Naive B cell (primary cell): ENCODE measurements around the gene GNG3. TPM values are rescaled to one million over a fixed set of nuclear protein-coding genes. Genes with fewer than 3 reads are reported as not detected.
A peak's percentile ranks its signal among the peaks of the same experiment; 100 is the strongest.
"Not testable (repeated sequence)": the region's sequence is repeated elsewhere in the genome, so short reads cannot be mapped to it uniquely, and the experiment has no call there.

ENCODE experiments used
- ATAC-seq, 2 donors: fragments of 150-1000 bp; cut with Tn5 transposase; 2 replicates each; pipeline ENCODE4 v1.10.0; 2021; ENCODE audit warnings: low read depth in 2 of 2, mild to moderate bottlenecking in 2 of 2, moderate library complexity in 2 of 2
- DNase-seq: peaks from one replicate; pipeline ENCODE4 v3.0.0; 2022
- H3K27ac Mint-ChIP-seq, 6 donors: one replicate each; pipeline ENCODE4 v1.8.0; 2020 to 2022; ENCODE audit warnings: mild to moderate bottlenecking in 6 of 6, mixed read lengths in 6 of 6, moderate library complexity in 5 of 6, inconsistent platforms in 2 of 6
- H3K27me3 Mint-ChIP-seq, 3 donors: one replicate each; pipeline ENCODE4 v1.8.0; 2021 to 2022; ENCODE audit warnings: mixed read lengths in 3 of 3, mild to moderate bottlenecking in 1 of 3
- H3K36me3 Mint-ChIP-seq, 2 donors: one replicate each; pipeline ENCODE4 v1.8.0; 2020 to 2022; ENCODE audit warnings: mixed read lengths in 2 of 2, inconsistent platforms in 1 of 2, mild to moderate bottlenecking in 1 of 2
- H3K4me1 Mint-ChIP-seq, 3 donors: one replicate each; pipeline ENCODE4 v1.8.0; 2020 to 2022; ENCODE audit warnings: mixed read lengths in 3 of 3, inconsistent platforms in 1 of 3, mild to moderate bottlenecking in 1 of 3, moderate library complexity in 1 of 3
- H3K4me3 Mint-ChIP-seq, 8 donors: one replicate each; pipeline ENCODE4 v1.8.0; 2020 to 2022; ENCODE audit warnings: mild to moderate bottlenecking in 8 of 8, mixed read lengths in 8 of 8, moderate library complexity in 8 of 8, inconsistent platforms in 2 of 8
- H3K9me3 Mint-ChIP-seq, 7 donors: one replicate each; pipeline ENCODE4 v1.8.0; 2020 to 2022; ENCODE audit warnings: mixed read lengths in 7 of 7, mild to moderate bottlenecking in 5 of 7, inconsistent platforms in 2 of 7, moderate library complexity in 1 of 7
- polyA plus RNA-seq, 6 donors: library from polyadenylated mRNA; unstranded; fragments of 300-500 nt; fragmentation: Illumina TruSeq; gene quantifications; one replicate each; pipeline ENCODE4 v1.2.3, GENCODE V29; 2021; ENCODE audit warnings: low read depth in 6 of 6

Gene GNG3
- polyA plus RNA-seq, 6 donors from 2014 or later: 5.3 to 21.2 (median 16.9) TPM

DNA sequence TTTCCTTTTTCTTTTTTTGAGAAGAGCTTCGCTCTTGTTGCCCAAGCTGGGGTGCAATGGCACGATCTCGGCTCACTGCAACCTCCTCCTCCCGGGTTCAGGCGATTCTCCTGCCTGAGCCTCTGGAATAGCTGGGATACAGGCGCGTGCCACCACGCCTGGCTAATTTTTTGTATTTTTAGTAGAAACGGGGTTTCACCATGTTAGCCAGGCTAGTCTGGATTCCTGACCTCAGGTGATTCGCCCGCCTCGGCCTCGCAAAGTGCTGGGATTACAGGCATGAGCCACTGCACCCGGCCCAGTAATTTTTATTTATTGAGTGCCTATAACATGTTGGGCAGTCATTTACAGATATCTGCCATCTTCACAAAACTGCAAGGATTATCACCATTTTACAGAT, 22.6 kb downstream of the GNG3 start:
- not testable (repeated sequence) for H3K36me3 Mint-ChIP-seq, DNase-seq, ATAC-seq, H3K27me3 Mint-ChIP-seq, H3K9me3 Mint-ChIP-seq
- H3K4me3 Mint-ChIP-seq: peak overlapping the region in 7 of 8 donors; percentile 29 to 100 (median 65)
- peak overlapping the region in 1 of 6 donors; percentile 54 for H3K27ac Mint-ChIP-seq
- peaks cover 19 to 41% (median 33%) of the 10 kb centered on the region in 3 donors for H3K4me1 Mint-ChIP-seq

- Mint-ChIP-seq H3K27ac (peak overlapping the region in 2 of 6 donors; percentile 16 to 69), H3K9me3 (no peaks in the 10 kb centered on the region), H3K4me3 (peak overlapping the region in 1 of 8 donors; percentile 54), H3K36me3 (peaks cover 0 to 5% of the 10 kb centered on the region in 2 donors), H3K27me3 (no peaks in the 10 kb centered on the region), H3K4me1 (peaks cover 4 to 34% (median 20%) of the 10 kb centered on the region in 3 donors)
- no peak for DNase-seq
- ATAC-seq: no peak
These were observed 25.4 kb downstream of the GNG3 start for GRCh38 chr11:62732830-62733229.

GRCh38 chr11:62737196-62737595, 29.7 kb downstream of the GNG3 start:
- no peak for DNase-seq
- Mint-ChIP-seq H3K4me3 (no peak overlapping the region), H3K9me3 (no peaks in the 10 kb centered on the region), H3K27me3 (no peaks in the 10 kb centered on the region), H3K36me3 (peaks cover 0 to 5% of the 10 kb centered on the region in 2 donors), H3K27ac (no peak overlapping the region), H3K4me1 (peaks cover 0 to 15% (median 4%) of the 10 kb centered on the region in 3 donors)
- no peak for ATAC-seq

GRCh38 chr11:62747475-62748160, 40.1 kb downstream of the GNG3 start:
- Mint-ChIP-seq H3K4me3 (no peak overlapping the region), H3K9me3 (no peaks in the 10 kb centered on the region), H3K27ac (no peak overlapping the region), H3K4me1 (peaks cover 6 to 15% (median 14%) of the 10 kb centered on the region in 3 donors), H3K27me3 (no peaks in the 10 kb centered on the region), H3K36me3 (no peaks in the 10 kb centered on the region)
- DNase-seq (no peak), ATAC-seq (no peak)

DNA sequence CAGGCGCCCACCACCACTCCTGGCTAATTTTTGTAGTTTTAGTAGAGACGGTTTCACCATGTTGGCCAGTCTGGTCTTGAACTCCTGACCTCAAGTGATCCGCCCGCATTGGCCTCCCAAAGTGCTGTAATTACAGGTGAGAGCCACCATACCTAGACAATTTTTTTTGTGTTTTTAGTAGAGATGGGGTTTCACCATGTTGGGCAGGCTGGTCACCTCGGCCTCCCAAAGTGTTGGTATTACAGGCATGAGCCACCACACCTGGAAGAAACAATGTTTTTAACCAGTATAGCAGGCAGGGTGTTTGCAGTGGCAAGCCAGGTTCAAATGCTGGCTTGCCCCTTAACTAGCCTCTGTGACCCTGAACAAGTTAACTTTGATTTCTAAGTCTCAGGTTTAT, 42.5 kb downstream of the GNG3 start:
- H3K36me3 Mint-ChIP-seq, H3K27me3 Mint-ChIP-seq, DNase-seq, H3K4me3 Mint-ChIP-seq, H3K9me3 Mint-ChIP-seq, ATAC-seq: not testable (repeated sequence)
- peaks cover 14 to 29% (median 26%) of the 10 kb centered on the region in 3 donors for H3K4me1 Mint-ChIP-seq
- H3K27ac Mint-ChIP-seq: peak overlapping the region in 2 of 6 donors; percentile 31 to 63

- no peak for ATAC-seq
- Mint-ChIP-seq H3K9me3 (no peaks in the 10 kb centered on the region), H3K36me3 (no peaks in the 10 kb centered on the region), H3K4me3 (peak overlapping the region in 6 of 8 donors; percentile 10 to 100 (median 82)), H3K27ac (peak overlapping the region in 2 of 6 donors; percentile 49 to 88), H3K27me3 (no peaks in the 10 kb centered on the region), H3K4me1 (peaks cover 14 to 29% (median 26%) of the 10 kb centered on the region in 3 donors)
- no peak for DNase-seq
These were observed 44.8 kb downstream of the GNG3 start for GRCh38 chr11:62752177-62752785.

DNA sequence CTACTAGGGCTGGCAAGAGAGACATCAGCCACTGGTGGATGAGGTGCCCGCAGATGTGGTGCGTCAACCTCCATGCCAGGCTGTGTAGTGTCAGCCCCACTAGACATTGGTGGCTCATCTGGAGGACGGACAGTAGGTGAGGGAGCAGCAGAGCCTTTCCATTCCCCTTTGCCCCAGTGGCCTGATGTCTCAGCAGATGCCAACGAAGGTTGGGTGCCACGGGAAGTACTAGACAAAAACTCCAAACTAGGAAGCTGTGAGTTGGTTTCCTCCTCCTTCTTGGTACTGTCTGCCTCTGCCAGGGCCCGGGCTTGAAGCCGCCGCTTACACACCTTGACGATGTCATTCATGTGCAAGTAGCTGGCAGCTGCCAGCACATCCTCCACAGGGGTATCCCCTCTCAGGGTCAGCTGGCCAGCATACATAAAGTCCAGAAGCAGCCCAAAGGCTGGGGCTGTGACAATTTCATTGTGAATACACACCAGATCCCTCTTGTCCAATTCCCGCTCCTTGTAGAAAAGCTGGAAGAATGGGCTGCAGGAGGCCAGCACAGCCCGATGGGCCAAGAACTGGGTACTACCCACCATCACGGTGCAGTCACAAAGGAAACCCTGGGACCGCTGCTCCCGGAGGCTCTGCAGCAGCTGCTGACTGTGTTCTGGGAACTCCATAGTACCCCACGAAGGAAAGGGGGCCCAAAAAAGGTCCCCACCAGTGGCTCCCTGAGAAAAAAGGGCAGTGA, 45.7 kb downstream of the GNG3 start:
- Mint-ChIP-seq H3K27ac (peak overlapping the region in 4 of 6 donors; percentile 84 to 99 (median 98)), H3K4me3 (peak overlapping the region; percentile 87 to 100 (median 99)), H3K9me3 (no peaks in the 10 kb centered on the region), H3K36me3 (no peaks in the 10 kb centered on the region), H3K27me3 (no peaks in the 10 kb centered on the region), H3K4me1 (peaks cover 14 to 29% (median 26%) of the 10 kb centered on the region in 3 donors)
- no peak for ATAC-seq
- no peak for DNase-seq

DNA sequence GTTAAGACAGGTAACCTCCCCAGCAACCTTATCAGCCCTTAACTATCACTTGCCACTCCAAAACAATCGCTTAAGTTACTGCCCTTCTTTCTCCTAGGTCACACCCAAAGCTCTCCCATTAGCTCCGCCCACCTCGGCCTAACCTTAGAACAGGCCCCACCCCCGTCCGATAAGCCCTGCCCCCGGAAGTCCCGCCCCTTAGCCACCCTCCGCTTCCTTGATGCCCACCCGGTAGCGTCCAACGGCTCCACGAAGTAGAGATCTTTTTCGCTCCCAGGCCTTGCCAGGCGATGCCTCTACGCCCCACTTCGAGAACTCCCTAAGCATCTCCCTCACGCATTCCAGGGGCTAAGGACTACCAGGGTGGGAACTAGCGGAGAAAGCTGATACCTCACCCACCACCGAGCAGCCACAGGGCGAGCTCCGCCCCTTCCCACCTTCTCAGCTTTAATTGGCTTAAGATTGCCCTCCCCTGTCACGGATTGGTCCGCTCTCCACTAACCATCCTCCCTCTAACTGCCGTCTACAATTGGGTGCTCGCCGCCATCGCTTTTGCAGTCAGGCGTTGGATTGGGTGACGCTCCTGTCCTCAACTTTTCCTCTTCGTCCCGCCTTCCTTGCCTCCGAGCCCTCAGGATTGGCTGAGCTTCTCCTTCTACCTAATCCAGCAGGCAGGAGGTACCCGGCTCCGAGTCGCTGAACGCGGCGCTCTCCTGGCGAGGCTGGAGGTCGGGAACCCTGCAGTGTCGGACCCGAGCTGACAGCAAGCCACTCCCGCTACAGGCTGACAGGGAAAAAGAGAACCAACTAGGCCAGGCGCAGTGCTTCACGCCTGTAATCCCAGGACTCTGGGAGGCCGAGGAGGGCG, 46.5 kb downstream of the GNG3 start, which contains the start of gene ZBTB3:
Gene ZBTB3 (minus strand): TSS at position 425 of the 868 bp plus-strand sequence. CDS start 496 bp downstream, outside the sequence.
- H3K4me1 Mint-ChIP-seq: peaks cover 10 to 26% (median 21%) of the 10 kb centered on the region in 3 donors
- H3K9me3 Mint-ChIP-seq: no peaks in the 10 kb centered on the region
- peak within 1 kb of the TSS; percentile 87 to 100 (median 99) for H3K4me3 Mint-ChIP-seq
- DNase-seq (peak; percentile 98), ATAC-seq (peak; percentile 92 to 95)
- H3K27ac Mint-ChIP-seq: peak within 1 kb of the TSS; percentile 76 to 99 (median 98)
- no peaks in the 10 kb centered on the region for H3K36me3 Mint-ChIP-seq
- no peaks in the 10 kb centered on the region for H3K27me3 Mint-ChIP-seq

DNA sequence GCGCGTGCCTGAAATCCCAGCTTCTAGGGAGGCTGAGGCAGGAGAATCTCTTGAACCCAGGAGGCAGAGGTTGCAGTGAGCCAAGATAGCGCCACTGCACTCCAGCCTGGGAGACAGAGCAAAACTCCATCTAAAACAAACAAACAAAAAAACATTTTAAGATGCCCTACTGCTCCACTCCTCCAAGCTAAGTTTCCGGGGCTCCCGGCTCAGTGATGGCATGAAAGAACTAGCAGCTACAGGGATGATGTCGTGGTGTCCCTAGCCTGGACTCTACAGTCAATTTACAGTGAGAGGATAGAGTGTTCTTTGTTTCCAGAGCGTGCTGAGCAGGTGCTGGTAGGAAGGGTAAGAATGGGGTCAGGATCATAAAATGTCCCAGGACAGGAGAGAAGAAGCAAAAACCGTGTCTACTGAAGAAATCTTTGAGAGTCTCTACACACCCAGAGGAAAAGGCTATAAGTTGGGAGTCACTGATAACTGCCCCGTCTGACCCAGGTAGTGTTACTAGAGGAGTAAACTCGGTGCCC, 47.7 kb downstream of the GNG3 start:
- peak overlapping the region in 3 of 6 donors; percentile 11 to 72 (median 31) for H3K27ac Mint-ChIP-seq
- no peaks in the 10 kb centered on the region for H3K9me3 Mint-ChIP-seq
- H3K4me3 Mint-ChIP-seq: peak overlapping the region; percentile 9 to 100 (median 93)
- H3K36me3 Mint-ChIP-seq: no peaks in the 10 kb centered on the region
- no peaks in the 10 kb centered on the region for H3K27me3 Mint-ChIP-seq
- H3K4me1 Mint-ChIP-seq: peaks cover 7 to 21% (median 19%) of the 10 kb centered on the region in 3 donors
- no peak for DNase-seq
- no peak for ATAC-seq

DNA sequence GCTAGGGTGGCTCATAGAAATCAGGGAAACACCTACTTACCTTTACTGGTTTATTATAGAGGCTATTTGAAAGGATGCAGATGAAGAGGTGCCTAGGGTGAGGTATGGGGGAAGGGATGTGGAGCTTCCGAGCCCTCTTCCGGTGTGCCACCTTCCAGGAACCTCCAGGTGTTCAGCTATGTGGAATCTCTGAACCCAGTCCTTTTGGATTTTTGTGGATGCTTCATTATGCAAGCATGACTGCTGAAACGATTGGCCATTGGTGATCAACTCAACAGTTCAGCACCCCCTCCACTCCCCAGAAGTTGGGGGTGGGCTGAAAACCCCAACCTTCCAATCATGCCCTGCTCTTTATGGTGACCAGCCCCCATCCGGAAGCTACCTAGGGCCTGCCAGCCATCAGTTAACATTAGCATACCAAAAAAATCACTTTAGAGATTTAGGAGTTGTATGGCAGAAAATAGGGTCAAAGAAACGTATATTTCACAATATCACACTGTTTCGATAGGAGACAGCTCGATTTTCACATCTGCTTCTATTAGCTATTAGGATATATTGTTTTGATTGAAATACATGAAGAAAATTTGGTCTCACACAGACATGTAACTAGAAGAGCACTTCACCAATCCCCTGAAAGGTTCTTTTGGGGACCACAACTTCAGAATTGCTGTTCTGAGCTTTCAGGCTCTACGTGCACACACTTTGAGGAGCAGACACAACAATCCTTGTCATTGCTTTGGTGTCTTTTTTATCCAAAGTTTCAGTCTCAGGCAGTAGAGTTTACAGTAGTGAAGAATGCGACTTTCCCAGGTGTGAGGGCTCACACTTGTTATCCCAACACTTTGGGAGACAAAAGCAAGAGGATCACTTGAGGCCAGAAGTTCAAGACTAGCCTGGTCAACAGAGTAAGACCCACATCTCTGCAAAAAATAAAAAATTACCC, 50.6 kb downstream of the GNG3 start:
- DNase-seq: no peak
- Mint-ChIP-seq H3K27me3 (no peaks in the 10 kb centered on the region), H3K27ac (no peak overlapping the region), H3K4me3 (peak overlapping the region in 2 of 8 donors; percentile 1 to 48), H3K36me3 (peaks cover 0 to 3% of the 10 kb centered on the region in 2 donors), H3K9me3 (no peaks in the 10 kb centered on the region), H3K4me1 (peaks cover 20 to 33% (median 29%) of the 10 kb centered on the region in 3 donors)
- no peak for ATAC-seq
